K562 (cell line): ENCODE data around the gene TARBP2. TPM values are rescaled to one million over a fixed set of nuclear protein-coding genes. Genes with fewer than 3 reads are reported as not detected.

Experiments
- ATAC-seq: fragments of 200-7000 bp; cut with Tn5 transposase; 3 replicates; pipeline ENCODE4 v1.9.1; 2020; ENCODE audit warnings: moderate library complexity
- BruUV-seq: library from RNA; stranded (reverse); fragments of 400-500 nt; replicated peaks from 2 replicates; lab custom pipeline; 2021; lab: Mats Ljungman, UMichigan
- CTCF ChIA-PET: fragments of 300-600 bp; formaldehyde crosslinking; extraction: SDS; loops from one replicate; lab custom pipeline; 2021; ENCODE audit warnings: low intra/inter-chr PET ratio; lab: Yijun Ruan, JAX
- POLR2A ChIA-PET: fragments of 300-600, 350-650 bp; sonication (Branson Sonifier 250); formaldehyde crosslinking; extraction: SDS; loops from one replicate; lab custom pipeline; 2021; ENCODE audit warnings: antibody characterized with exemption, inconsistent platforms; lab: Yijun Ruan, JAX
- DNase-seq, 4 experiments: peaks; one replicate each; pipeline versions ENCODE4 v3.0.0 to v3.0.0-alpha.2; 2011 to 2018; ENCODE audit warnings: low spot score in 3 of 4, mixed read lengths in 3 of 4; ENCODE audit errors: extremely low read depth in 1 of 4
- FAIRE-seq: peaks from 2 replicates; lab custom pipeline; 2011; peaks lifted over from hg19 to GRCh38; lab: Jason Lieb, UNC
- H2AFZ ChIP-seq: 2 replicates; pipeline ENCODE4 v1.6.0; 2011; ENCODE audit warnings: low read depth, low read length, control low read depth, inconsistent platforms
- H3K27ac ChIP-seq: fragments of 200-600 bp; 3 replicates; pipeline ENCODE4 v1.8.0; 2011; ENCODE audit warnings: low read depth, mild to moderate bottlenecking, control low read depth, inconsistent platforms, low read length, moderate library complexity, mixed read lengths; ENCODE audit errors: extremely low read depth
- H3K27me3 ChIP-seq, 2 experiments: fragments of 300-600 bp in 1 of 2; 2 replicates in 1 of 2; 3 replicates in 1 of 2; pipeline versions ENCODE4 v1.6.0 to v1.8.0; 2011; ENCODE audit warnings: inconsistent platforms in 2 of 2, low read length in 2 of 2, mild to moderate bottlenecking in 1 of 2, mixed read lengths in 1 of 2, moderate library complexity in 1 of 2; ENCODE audit not compliant: control insufficient read depth in 2 of 2, insufficient read depth in 2 of 2
- H3K36me3 ChIP-seq: fragments of 300-600 bp; 3 replicates; pipeline ENCODE4 v1.8.0; 2011; ENCODE audit warnings: mild to moderate bottlenecking, low read length, inconsistent platforms; ENCODE audit not compliant: control insufficient read depth, insufficient read depth
- H3K4me1 ChIP-seq, 2 experiments: fragments of 200-600 bp in 1 of 2; replicated peaks in 1 of 2; 2 replicates in 1 of 2; 3 replicates in 1 of 2; pipeline versions ENCODE4 v1.5.1 to v1.8.0; 2011; ENCODE audit warnings: inconsistent platforms in 2 of 2, low read length in 2 of 2, mild to moderate bottlenecking in 1 of 2, mixed read lengths in 1 of 2, moderate library complexity in 1 of 2; ENCODE audit not compliant: control insufficient read depth in 2 of 2, insufficient read depth in 2 of 2
- H3K4me2 ChIP-seq: 2 replicates; pipeline ENCODE4 v1.6.1; 2011; ENCODE audit warnings: low read length, control low read depth, inconsistent platforms, mixed read lengths; ENCODE audit not compliant: insufficient read depth
- H3K4me3 ChIP-seq: fragments of 200-600 bp; sonication (generic), shearing (Covaris generic); 2 replicates; pipeline ENCODE4 v1.5.1; 2016; ENCODE audit warnings: control low read depth, inconsistent platforms
- H3K79me2 ChIP-seq: fragments of 200-600 bp; 3 replicates; pipeline ENCODE4 v1.8.0; 2011; ENCODE audit warnings: low read length, inconsistent platforms; ENCODE audit not compliant: control insufficient read depth, insufficient read depth
- H3K9ac ChIP-seq, 2 experiments: 2 replicates each; pipeline versions ENCODE4 v1.6.0 to v1.6.1; 2011; ENCODE audit warnings: low read depth in 2 of 2, low read length in 2 of 2, control low read depth in 1 of 2, inconsistent platforms in 1 of 2, mild to moderate bottlenecking in 1 of 2, mixed read lengths in 1 of 2; ENCODE audit not compliant: insufficient read depth in 1 of 2
- H3K9me1 ChIP-seq: one replicate; pipeline ENCODE4 v1.6.0; 2011; ENCODE audit warnings: inconsistent platforms, mild to moderate bottlenecking, low read length, moderate library complexity; ENCODE audit not compliant: control insufficient read depth, insufficient read depth
- H3K9me3 ChIP-seq: replicated peaks from 2 replicates; pipeline ENCODE4 v1.5.1; 2011; ENCODE audit warnings: low read depth, low read length, inconsistent platforms; ENCODE audit not compliant: control insufficient read depth, insufficient read depth
- H4K20me1 ChIP-seq: replicated peaks from 2 replicates; pipeline ENCODE4 v1.6.1; 2011; ENCODE audit warnings: low read length, inconsistent platforms, mixed read lengths; ENCODE audit not compliant: control insufficient read depth, insufficient read depth
- CBFB ChIP-seq: sonication (generic); formaldehyde crosslinking; IDR thresholded peaks from 2 replicates; pipeline ENCODE4 v1.4.0; 2020; ENCODE audit warnings: mild to moderate bottlenecking, missing genetic modification reagents
- CTBP1 ChIP-seq: fragments of 450-650 bp; IDR thresholded peaks from 2 replicates; pipeline ENCODE4 v1.6.1; 2016; ENCODE audit warnings: borderline replicate concordance
- EHMT2 ChIP-seq: fragments of 450-650 bp; IDR thresholded peaks from 2 replicates; pipeline ENCODE4 v1.6.1; 2018; ENCODE audit warnings: antibody characterized with exemption
- EP400 ChIP-seq: fragments of 450-650 bp; IDR thresholded peaks from 2 replicates; pipeline ENCODE4 v1.6.1; 2017; ENCODE audit warnings: antibody characterized with exemption, mild to moderate bottlenecking, moderate library complexity
- HCFC1 ChIP-seq: IDR thresholded peaks from 2 replicates; pipeline ENCODE4 v1.6.1; 2012; ENCODE audit warnings: low read depth, low read length, improper control_type of control experiment
- KAT2B ChIP-seq: IDR thresholded peaks from one replicate; pipeline ENCODE4 v1.6.1; 2012; ENCODE audit warnings: low read depth, mild to moderate bottlenecking, control low read depth, inconsistent platforms, low read length, moderate library complexity
- KLF13 ChIP-seq: fragments of 450-650 bp; IDR thresholded peaks from 2 replicates; pipeline ENCODE4 v1.6.1; 2016; ENCODE audit warnings: missing genetic modification characterization, low read depth, mild to moderate bottlenecking, missing compliant biosample characterization, moderate library complexity, borderline replicate concordance
- MCM3 ChIP-seq: fragments of 450-650 bp; IDR thresholded peaks from 2 replicates; pipeline ENCODE4 v1.6.1; 2016
- NR1H2 ChIP-seq: sonication (generic); formaldehyde crosslinking; IDR thresholded peaks from 2 replicates; pipeline ENCODE4 v1.4.0; 2020; ENCODE audit warnings: mild to moderate bottlenecking, missing genetic modification reagents
- RBM25 ChIP-seq: fragments of 200-400 bp; formaldehyde crosslinking; IDR thresholded peaks from 2 replicates; pipeline ENCODE4 v1.6.1; 2018; ENCODE audit warnings: low read length, low read depth, moderate library complexity; ENCODE audit not compliant: severe bottlenecking
- RCOR1 ChIP-seq, 2 experiments: IDR thresholded peaks; 2 replicates each; pipeline ENCODE4 v1.6.1; 2012; ENCODE audit warnings: low read depth in 2 of 2, low read length in 2 of 2, borderline replicate concordance in 1 of 2, improper control_type of control experiment in 1 of 2
- ZNF232 ChIP-seq: sonication (generic); formaldehyde crosslinking; IDR thresholded peaks from 2 replicates; pipeline ENCODE4 v1.8.0; 2022; ENCODE audit warnings: mild to moderate bottlenecking, missing genetic modification reagents
- WGBS: fragments of 100-300 bp; shearing (Covaris generic); methylation state at CpG from one replicate; pipeline ENCODE4 v1.1.6; 2016; ENCODE audit warnings: low coverage, mixed read lengths; ENCODE audit not compliant: insufficient coverage; ENCODE audit errors: missing lambda C conversion rate; 5-methylcytosine and 5-hydroxymethylcytosine counted together
- in situ Hi-C: fragments of 300-500 bp; cut with MboI; formaldehyde crosslinking; loops from 4 replicates; pipeline ENCODE4 v1.15.0; 2018; ENCODE audit warnings: inconsistent platforms, mixed read lengths
- intact Hi-C: fragments of 100-400 bp; cut with micrococcal nuclease; formaldehyde crosslinking; loops from 2 replicates; pipeline ENCODE4 v1.14.2; 2022
- polyA plus RNA-seq, 8 experiments: library from polyadenylated mRNA; depleted of rRNA in 4 of 8; stranded (reverse) in 5 of 8; unstranded in 3 of 8; fragments of >200 nt; fragmentation: Nextera tagmentation in 2 of 8; fragmentation: Illumina TruSeq in 1 of 8; extraction: Ambion mirVana in 2 of 8; extraction: Trizol in 1 of 8; gene quantifications; 2 replicates each; pipeline versions ENCODE4 v1.2.1 to v1.2.3, GENCODE V29; 2011 to 2014; ENCODE audit warnings: inconsistent platforms in 1 of 8, missing spikeins in 1 of 8
- total RNA-seq, 7 experiments: library from RNA; depleted of rRNA in 6 of 7; stranded (reverse); fragments of >200 nt in 6 of 7; fragmentation: Illumina TruSeq in 2 of 7; extraction: Trizol in 2 of 7; gene quantifications; 2 replicates each; pipeline versions ENCODE4 v1.2.1 to v1.2.3, GENCODE V29; 2011 to 2021; ENCODE audit warnings: low replicate concordance in 1 of 7
- TF ChIP-seq, protein P1 (sequence below): fragments of 200-600 bp; sonication (generic); IDR thresholded peaks from one replicate; pipeline ENCODE4 v1.6.1; 2012; ENCODE audit warnings: mild to moderate bottlenecking, low read depth, low read length, inconsistent platforms

Gene TARBP2
- total and polyA plus RNA-seq, 9 of the 15 experiments (the other 6 are each of a cell fraction or from before 2014, with no cell fraction given): 5.6 to 69.0 (median 44.6) TPM

- H3K79me2 ChIP-seq: no peaks in the 10 kb centered on the region
- 31% methylated on average over 2 of the region's 2 CpGs for WGBS
- no peak overlapping the region for H2AFZ ChIP-seq
- H3K4me1 ChIP-seq: no peaks in the 10 kb centered on the region
- H3K27ac ChIP-seq: no peak overlapping the region
- H4K20me1 ChIP-seq: no peaks in the 10 kb centered on the region
- H3K4me3 ChIP-seq: no peak overlapping the region
- no peaks in the 10 kb centered on the region for H3K9me3 ChIP-seq
- intact Hi-C loops (no loop called here), in situ Hi-C loops (no loop called here)
- CTCF ChIA-PET: no interaction called here
- H3K4me2 ChIP-seq: no peak overlapping the region
- BruUV-seq: no TSS peak
- ATAC-seq: no peak
- FAIRE-seq: no peak
- no peak overlapping the region for H3K9ac ChIP-seq
- H3K36me3 ChIP-seq: peaks cover 64% of the 10 kb centered on the region; the same call in 2 of the 3 replicates
- H3K9me1 ChIP-seq: no peaks in the 10 kb centered on the region
- no peaks in the 10 kb centered on the region for H3K27me3 ChIP-seq
- DNase-seq: no peak
- POLR2A ChIA-PET: interaction anchor here (0.6 to 0.8 kb wide), 2 partner anchors 9 to 25 kb away, joined by 3 read pairs; no protein-coding TSS in a partner anchor
- TF ChIP-seq EHMT2: no peak
- no peak for TF ChIP-seq KAT2B
- no peak for TF ChIP-seq EP400
- no peak for TF ChIP-seq MCM3
- no peak for TF ChIP-seq HCFC1
- TF ChIP-seq CBFB (CRISPR knock-in tag): no peak
- TF ChIP-seq KLF13 (tag): no peak
- TF ChIP-seq ZNF232 (CRISPR knock-in tag): no peak
- no peak for TF ChIP-seq RBM25
- TF ChIP-seq NR1H2: no peak
- TF ChIP-seq, protein P1, sequence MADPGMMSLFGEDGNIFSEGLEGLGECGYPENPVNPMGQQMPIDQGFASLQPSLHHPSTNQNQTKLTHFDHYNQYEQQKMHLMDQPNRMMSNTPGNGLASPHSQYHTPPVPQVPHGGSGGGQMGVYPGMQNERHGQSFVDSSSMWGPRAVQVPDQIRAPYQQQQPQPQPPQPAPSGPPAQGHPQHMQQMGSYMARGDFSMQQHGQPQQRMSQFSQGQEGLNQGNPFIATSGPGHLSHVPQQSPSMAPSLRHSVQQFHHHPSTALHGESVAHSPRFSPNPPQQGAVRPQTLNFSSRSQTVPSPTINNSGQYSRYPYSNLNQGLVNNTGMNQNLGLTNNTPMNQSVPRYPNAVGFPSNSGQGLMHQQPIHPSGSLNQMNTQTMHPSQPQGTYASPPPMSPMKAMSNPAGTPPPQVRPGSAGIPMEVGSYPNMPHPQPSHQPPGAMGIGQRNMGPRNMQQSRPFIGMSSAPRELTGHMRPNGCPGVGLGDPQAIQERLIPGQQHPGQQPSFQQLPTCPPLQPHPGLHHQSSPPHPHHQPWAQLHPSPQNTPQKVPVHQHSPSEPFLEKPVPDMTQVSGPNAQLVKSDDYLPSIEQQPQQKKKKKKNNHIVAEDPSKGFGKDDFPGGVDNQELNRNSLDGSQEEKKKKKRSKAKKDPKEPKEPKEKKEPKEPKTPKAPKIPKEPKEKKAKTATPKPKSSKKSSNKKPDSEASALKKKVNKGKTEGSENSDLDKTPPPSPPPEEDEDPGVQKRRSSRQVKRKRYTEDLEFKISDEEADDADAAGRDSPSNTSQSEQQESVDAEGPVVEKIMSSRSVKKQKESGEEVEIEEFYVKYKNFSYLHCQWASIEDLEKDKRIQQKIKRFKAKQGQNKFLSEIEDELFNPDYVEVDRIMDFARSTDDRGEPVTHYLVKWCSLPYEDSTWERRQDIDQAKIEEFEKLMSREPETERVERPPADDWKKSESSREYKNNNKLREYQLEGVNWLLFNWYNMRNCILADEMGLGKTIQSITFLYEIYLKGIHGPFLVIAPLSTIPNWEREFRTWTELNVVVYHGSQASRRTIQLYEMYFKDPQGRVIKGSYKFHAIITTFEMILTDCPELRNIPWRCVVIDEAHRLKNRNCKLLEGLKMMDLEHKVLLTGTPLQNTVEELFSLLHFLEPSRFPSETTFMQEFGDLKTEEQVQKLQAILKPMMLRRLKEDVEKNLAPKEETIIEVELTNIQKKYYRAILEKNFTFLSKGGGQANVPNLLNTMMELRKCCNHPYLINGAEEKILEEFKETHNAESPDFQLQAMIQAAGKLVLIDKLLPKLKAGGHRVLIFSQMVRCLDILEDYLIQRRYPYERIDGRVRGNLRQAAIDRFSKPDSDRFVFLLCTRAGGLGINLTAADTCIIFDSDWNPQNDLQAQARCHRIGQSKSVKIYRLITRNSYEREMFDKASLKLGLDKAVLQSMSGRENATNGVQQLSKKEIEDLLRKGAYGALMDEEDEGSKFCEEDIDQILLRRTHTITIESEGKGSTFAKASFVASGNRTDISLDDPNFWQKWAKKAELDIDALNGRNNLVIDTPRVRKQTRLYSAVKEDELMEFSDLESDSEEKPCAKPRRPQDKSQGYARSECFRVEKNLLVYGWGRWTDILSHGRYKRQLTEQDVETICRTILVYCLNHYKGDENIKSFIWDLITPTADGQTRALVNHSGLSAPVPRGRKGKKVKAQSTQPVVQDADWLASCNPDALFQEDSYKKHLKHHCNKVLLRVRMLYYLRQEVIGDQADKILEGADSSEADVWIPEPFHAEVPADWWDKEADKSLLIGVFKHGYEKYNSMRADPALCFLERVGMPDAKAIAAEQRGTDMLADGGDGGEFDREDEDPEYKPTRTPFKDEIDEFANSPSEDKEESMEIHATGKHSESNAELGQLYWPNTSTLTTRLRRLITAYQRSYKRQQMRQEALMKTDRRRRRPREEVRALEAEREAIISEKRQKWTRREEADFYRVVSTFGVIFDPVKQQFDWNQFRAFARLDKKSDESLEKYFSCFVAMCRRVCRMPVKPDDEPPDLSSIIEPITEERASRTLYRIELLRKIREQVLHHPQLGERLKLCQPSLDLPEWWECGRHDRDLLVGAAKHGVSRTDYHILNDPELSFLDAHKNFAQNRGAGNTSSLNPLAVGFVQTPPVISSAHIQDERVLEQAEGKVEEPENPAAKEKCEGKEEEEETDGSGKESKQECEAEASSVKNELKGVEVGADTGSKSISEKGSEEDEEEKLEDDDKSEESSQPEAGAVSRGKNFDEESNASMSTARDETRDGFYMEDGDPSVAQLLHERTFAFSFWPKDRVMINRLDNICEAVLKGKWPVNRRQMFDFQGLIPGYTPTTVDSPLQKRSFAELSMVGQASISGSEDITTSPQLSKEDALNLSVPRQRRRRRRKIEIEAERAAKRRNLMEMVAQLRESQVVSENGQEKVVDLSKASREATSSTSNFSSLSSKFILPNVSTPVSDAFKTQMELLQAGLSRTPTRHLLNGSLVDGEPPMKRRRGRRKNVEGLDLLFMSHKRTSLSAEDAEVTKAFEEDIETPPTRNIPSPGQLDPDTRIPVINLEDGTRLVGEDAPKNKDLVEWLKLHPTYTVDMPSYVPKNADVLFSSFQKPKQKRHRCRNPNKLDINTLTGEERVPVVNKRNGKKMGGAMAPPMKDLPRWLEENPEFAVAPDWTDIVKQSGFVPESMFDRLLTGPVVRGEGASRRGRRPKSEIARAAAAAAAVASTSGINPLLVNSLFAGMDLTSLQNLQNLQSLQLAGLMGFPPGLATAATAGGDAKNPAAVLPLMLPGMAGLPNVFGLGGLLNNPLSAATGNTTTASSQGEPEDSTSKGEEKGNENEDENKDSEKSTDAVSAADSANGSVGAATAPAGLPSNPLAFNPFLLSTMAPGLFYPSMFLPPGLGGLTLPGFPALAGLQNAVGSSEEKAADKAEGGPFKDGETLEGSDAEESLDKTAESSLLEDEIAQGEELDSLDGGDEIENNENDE: no peak
- no peak for TF ChIP-seq CTBP1
- TF ChIP-seq RCOR1 (IDR thresholded peaks at IDR 0.05; ENCODE audit: borderline replicate concordance in 1 of 2, low read depth in 2 of 2, low read length in 2 of 2): no peak
Measured at GRCh38 chr12:53533471-53533870, 32.4 kb downstream of the TARBP2 start.
